ENCODE measurements around the gene MED29.
A peak's percentile ranks its signal among the peaks of the same experiment; 100 is the strongest.

The MED29 gene

GRCh38 chr19:39411081-39411831, 20.1 kb downstream of the MED29 start:
- DNase-seq (ENCODE audit: low read depth), result no peak

GRCh38 chr19:39411832-39412099, 20.6 kb downstream of the MED29 start:
- peak; percentile 92 for DNase-seq (ENCODE audit: low read depth)

GRCh38 chr19:39412100-39412866, 21.1 kb downstream of the MED29 start, which contains the start of gene PLEKHG2:
PLEKHG2 (plus strand) TSS chr19:39412669; CDS start chr19:39414087, 1,418 bp downstream.
- DNase-seq (ENCODE audit: low read depth), result peak; percentile 99

GRCh38 chr19:39412867-39413271, 21.7 kb downstream of the MED29 start:
- DNase-seq (ENCODE audit: low read depth), result no peak

DNA sequence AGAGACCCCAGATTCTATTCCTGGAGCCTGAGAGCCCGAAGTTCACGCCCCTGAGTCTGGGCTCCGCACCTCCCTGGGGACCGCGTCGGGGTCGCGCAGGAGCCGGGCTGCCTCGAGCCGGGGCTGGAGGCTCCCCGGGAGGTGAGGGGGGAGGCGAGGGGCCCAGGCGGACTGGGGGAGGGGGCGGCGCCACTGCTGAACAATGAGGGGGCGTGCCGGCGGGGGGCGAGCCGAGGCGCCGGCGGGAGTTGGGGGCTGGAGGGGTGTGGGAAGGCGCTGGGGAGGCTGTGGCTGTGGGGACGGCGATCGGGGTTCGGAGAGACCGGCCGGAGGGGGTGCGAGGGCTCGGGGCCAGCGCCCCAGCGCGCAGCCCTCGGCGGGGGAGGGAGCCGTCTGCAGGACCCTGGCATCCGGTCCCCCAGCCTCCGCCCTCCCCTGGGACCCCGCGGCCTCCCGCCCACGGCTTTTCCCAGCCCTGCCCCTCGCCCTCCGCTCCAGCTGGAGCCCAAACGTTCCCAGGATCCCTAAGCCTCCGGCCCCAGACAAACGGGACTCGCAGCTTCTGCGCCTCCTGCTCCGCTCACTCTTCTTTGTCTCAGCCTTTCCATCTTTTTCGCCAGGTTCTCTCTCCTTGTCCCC, 22.2 kb downstream of the MED29 start:
- DNase-seq (ENCODE audit: low read depth), result no peak

- DNase-seq (ENCODE audit: low read depth), result no peak
These were observed 22.9 kb downstream of the MED29 start for GRCh38 chr19:39413911-39414608.

GRCh38 chr19:39415111-39416046, 24.2 kb downstream of the MED29 start:
- no peak for DNase-seq (ENCODE audit: low read depth)

DNA sequence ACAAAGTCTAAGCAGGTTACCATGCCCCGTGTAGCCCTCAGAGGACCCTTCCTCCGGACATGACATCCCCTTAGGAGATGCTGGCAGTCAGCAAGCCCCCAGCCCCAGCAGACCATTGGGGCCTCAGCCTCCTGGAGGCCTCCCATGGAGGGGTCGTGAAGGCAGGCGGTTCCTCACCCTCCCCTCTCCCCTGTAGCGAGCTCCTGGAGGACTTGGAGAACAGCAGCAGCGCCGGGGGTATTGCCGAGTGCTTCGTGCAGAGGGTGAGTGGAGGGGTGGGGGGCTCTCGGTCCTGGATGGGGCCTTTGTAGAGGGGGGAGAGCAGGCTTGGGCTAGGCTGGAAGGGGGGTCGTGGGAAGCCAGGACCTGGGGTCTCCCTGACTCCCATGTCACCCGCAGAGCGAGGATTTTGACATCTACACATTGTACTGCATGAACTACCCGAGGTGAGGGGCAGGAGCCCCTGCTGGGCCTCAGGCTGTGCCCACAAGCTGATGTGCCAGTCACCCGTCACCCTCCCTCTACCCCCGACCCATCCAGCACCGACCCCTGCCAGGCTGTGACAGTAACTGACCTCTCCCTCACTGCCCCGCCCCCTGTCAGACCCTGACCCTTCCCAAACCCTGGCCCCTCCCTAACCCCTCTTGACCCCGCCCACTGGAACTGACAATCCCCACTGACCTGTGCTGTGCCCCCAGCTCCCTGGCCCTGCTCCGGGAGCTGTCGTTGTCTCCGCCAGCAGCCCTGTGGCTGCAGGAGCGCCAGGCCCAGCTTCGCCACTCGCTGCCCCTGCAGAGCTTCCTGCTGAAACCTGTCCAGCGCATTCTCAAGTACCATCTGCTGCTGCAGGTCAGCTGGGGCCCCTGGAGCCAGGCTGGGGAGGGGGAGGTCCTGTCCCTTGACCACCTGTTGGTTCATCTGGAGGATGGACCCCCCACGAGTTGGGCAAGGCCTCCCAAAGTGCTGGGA, 25.3 kb downstream of the MED29 start:
- DNase-seq (ENCODE audit: low read depth), result no peak

DNA sequence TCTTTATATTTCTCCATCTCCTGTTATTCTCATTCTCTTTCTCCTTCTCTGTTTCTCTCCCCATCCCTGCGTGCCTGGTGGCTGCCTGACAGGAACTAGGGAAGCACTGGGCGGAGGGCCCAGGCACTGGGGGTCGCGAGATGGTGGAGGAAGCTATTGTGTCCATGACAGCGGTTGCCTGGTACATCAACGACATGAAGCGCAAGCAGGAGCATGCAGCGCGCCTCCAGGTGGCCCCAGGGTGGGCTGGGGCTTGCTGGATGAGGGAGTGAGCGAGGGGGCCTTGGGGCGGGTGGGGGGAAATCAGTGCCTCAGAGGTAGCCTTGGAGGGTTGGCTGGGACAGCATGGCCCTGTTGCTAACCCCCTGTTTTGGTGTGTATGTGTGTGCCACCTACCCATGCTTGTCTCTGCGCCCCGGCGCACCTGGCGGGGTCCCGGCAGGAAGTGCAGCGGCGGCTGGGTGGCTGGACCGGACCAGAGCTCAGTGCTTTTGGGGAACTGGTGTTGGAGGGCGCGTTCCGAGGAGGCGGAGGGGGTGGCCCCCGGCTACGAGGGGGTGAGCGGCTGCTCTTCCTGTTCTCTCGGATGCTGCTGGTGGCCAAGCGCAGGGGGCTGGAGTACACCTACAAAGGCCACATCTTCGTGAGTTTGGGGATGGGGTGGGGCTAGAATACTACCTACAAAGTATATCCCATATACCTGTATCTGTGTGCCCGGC, 26.4 kb downstream of the MED29 start:
- DNase-seq (ENCODE audit: low read depth), result no peak

GRCh38 chr19:39419003-39419402, 27.8 kb downstream of the MED29 start:
- DNase-seq (ENCODE audit: low read depth), result no peak

- no peak for DNase-seq (ENCODE audit: low read depth)
These were observed 29.6 kb downstream of the MED29 start for GRCh38 chr19:39420769-39421168.

- no peak for DNase-seq (ENCODE audit: low read depth)
These were observed 30.8 kb downstream of the MED29 start for GRCh38 chr19:39422020-39422419.

DNA sequence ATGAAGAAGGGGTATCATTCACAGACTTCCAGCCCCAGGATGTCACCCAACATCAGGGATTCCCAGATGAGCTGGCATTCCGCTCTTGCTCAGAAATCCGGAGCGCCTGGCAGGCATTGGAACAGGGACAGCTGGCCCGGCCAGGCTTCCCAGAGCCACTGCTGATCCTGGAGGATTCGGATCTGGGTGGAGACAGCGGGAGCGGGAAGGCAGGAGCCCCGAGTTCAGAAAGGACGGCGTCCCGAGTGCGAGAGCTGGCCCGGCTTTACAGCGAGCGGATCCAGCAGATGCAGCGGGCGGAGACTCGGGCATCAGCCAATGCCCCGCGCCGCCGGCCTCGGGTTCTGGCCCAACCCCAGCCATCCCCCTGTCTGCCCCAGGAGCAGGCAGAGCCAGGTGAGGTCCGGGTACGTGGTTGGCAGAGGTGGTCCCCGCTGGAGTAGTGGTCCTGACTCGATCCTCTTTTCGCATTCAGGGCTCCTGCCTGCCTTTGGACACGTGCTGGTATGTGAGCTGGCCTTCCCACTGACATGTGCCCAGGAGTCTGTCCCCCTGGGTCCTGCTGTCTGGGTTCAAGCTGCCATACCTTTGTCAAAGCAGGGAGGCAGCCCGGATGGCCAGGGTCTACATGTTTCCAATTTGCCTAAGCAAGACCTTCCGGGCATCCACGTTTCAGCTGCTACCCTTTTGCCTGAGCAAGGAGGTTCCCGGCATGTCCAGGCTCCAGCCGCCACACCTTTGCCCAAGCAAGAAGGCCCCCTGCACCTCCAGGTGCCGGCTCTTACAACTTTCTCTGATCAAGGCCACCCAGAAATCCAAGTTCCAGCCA, 32.3 kb downstream of the MED29 start:
- no peak for DNase-seq (ENCODE audit: low read depth)

- DNase-seq (ENCODE audit: low read depth), result no peak
These were observed 33.8 kb downstream of the MED29 start for GRCh38 chr19:39424934-39425333.

GRCh38 chr19:39425744-39426143, 34.6 kb downstream of the MED29 start:
- no peak for DNase-seq (ENCODE audit: low read depth)

GRCh38 chr19:39426170-39426569, 35.0 kb downstream of the MED29 start:
- DNase-seq (ENCODE audit: low read depth), result no peak

DNA sequence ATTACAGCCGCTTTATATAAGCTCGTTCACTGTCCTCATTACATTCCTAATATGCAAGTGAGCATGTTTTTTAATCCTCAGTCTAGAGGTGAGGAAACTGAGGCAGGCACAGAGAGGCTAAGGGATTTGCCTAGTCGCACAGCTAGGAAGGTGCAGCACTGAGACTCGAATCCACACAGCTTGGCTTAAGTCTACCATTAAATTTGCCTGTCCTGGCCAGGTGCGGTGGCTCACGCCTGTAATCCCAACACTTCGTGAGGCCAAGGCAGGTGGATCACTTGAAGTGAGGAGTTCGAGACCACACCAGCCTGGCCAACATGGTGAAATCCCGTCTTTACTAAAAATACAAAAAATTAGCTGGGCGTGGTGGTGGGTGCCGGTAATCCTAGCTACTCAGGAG, 36.5 kb downstream of the MED29 start:
- DNase-seq (ENCODE audit: low read depth), result no peak

DNA sequence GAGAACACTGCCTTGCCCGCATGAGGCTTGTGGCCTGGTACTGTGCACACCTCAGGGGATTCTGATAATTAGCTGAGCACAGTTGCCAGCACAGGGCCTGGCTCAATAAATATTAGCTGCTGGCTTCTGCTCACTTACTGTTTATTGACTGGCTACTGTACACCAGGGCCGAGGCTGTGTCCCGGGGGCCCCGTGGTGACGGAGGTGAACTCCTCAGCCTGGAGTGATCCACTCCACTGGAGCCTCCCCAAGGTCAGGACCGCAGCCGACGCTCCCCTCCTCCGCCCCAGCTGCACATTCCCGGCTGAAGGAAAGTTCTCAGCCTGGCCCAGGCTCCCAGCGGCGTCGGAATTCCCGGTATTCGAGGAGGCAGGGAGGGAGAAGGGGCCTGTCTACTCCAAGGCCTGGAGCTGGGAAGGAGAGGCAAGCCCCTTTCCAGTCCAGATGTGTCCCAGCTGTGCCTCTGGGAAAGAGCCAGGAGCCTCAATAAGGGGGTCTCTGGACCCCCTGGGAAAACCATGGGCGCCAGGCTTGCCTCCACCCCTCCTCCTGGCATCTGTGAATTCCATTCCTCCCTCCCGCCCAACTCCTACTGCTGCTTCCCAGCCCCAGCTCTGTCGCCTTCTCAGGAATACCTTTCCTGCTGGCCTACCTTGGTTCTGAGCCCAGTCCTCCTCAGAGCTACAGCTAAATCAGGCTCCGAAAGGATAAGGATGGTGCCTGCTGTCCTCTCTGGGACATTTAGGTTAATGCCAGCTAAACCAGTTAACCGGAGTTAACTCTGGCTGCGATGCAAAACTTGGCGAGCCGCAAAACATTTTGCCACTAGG, 37.3 kb downstream of the MED29 start:
- DNase-seq (ENCODE audit: low read depth), result no peak

All from HS-5 (cell line).